HG03060 (cell line): ENCODE data around the gene FANCE.
"Not testable (repeated sequence)": the region's sequence is repeated elsewhere in the genome, so short reads cannot be mapped to it uniquely, and the experiment has no call there.

ENCODE experiments used
- ATAC-seq: cut with Tn5 transposase; IDR thresholded peaks from one replicate; pipeline ENCODE4 v1.9.1; 2021; ENCODE audit warnings: low read depth, moderate number of reproducible peaks; ENCODE audit not compliant: unreplicated experiment

FANCE gene

GRCh38 chr6:35496036-35496840 is 44.1 kb downstream of the FANCE start:
- no peak for ATAC-seq

GRCh38 chr6:35496841-35497570 is 44.9 kb downstream of the FANCE start, which contains the start of gene TEAD3:
TEAD3 (minus strand) TSS chr6:35497079.
- ATAC-seq = no peak

- ATAC-seq = no peak
Observed at GRCh38 chr6:35497571-35498421, 45.7 kb downstream of the FANCE start.

- ATAC-seq = no peak
Observed at GRCh38 chr6:35498422-35499067, 46.4 kb downstream of the FANCE start.

GRCh38 chr6:35499372-35499771 is 47.2 kb downstream of the FANCE start:
- ATAC-seq = no peak

- ATAC-seq = no peak
Observed at GRCh38 chr6:35500782-35501181, 48.6 kb downstream of the FANCE start.

- no peak for ATAC-seq
Observed at GRCh38 chr6:35501784-35502183, 49.6 kb downstream of the FANCE start.

GRCh38 chr6:35503534-35503933 is 51.4 kb downstream of the FANCE start:
- no peak for ATAC-seq

- ATAC-seq = no peak
Observed at GRCh38 chr6:35505999-35506412, 53.9 kb downstream of the FANCE start.

GRCh38 chr6:35506536-35506935 is 54.4 kb downstream of the FANCE start:
- ATAC-seq = no peak

- ATAC-seq = no peak
Observed at GRCh38 chr6:35507221-35507620, 55.1 kb downstream of the FANCE start.

GRCh38 chr6:35508027-35508426 is 55.9 kb downstream of the FANCE start:
- ATAC-seq = no peak

GRCh38 chr6:35508542-35508941 is 56.4 kb downstream of the FANCE start:
- no peak for ATAC-seq

- ATAC-seq = no peak
Observed at GRCh38 chr6:35510916-35511561, 58.9 kb downstream of the FANCE start.

GRCh38 chr6:35511562-35511941 is 59.4 kb downstream of the FANCE start:
- ATAC-seq = no peak

- no peak for ATAC-seq
Observed at GRCh38 chr6:35512006-35512405, 59.9 kb downstream of the FANCE start.

- ATAC-seq = no peak
Observed at GRCh38 chr6:35512740-35513139, 60.6 kb downstream of the FANCE start, which contains the start of gene TULP1. TULP1 (minus strand) TSS chr6:35512896; CDS start chr6:35512858, 38 bp downstream.

- ATAC-seq = no peak
Observed at GRCh38 chr6:35514587-35514986, 62.4 kb downstream of the FANCE start.

- ATAC-seq = not testable (repeated sequence)
Observed at GRCh38 chr6:35515939-35516338, 63.8 kb downstream of the FANCE start.
